Inflammatory macrophage (primary cell): ENCODE measurements around the gene LRIT2.

Experiments
- DNase-seq, 2 donors: peaks; one replicate each; pipeline ENCODE4 v3.0.0-alpha.2; 2020 to 2022

Gene LRIT2

DNA sequence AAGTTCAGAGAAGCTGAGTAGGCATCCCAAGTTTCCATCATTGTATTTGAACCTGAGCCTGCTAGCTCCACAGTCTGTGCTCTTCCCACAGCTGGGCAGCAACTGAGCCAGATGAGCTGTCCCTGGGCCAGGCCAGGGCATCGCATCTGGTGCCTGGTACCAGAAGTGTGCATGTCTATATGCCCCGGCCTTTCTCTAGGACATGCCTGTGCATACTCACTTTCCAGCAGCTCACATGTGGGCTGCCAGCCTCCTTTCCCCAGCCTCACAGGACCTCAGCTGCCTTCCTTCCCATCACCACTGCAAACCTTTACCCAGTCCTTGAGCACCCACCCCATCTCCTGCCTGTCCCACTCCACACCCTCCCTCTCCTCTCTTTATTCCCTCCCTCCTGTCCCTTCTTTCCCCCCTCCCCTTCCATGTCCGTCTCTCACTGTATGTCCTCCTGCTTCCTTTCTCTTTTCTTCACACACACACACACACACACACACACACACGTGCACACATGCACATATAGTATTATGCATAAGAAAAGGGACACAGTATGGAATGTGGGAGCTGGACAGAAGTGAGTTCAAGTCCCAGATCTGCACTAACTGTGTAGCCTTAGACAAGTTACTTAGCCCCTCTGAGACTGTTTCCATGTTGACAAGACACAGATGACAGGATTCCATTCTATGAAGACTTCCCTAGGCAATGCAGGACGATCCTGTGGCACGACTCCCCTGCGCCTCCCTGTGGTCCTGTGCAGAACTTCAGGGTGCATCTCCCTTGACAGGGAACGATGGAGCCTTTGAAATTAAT lies 20.1 kb downstream of the LRIT2 start:
- peak; percentile 63 to 64 for DNase-seq

DNA sequence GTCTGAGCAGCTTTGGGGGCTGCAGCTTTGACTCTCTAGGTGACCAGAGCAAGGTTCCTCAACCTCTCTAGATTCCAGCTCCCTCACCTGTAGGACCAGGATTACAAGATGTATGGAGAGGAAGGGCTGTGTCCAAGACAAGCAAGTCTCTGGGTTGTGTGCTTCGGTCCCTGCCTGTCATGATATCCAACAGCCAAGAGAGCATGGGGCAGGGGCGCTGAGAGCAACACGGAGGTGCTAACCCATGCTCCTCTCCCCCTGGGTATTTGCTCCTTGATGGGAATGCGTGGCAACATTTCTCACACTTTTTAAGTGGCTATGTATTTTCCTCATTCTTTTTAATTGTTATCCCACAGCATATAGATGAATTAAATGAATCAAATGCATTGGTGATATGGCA lies 20.7 kb downstream of the LRIT2 start:
- no peak for DNase-seq

DNA sequence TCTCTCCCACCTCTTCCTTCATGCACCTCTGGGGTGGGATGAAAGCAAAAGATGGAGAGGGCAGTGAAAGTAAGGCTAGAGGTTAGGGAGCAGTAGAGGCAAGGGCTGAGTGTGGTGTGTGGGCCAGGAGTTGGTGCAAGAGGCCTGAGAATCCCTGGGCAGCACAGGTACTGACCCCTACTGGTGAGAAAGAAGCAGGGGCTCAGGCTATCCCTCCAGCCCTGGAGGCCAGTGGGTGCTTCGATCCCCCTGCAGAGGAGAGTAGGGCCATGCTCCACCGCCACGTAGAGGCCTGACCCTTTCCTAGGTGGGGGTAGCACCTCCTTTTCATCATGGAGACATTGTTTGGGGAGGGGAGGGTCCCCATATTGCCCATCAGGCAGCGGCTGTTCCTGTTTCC lies 21.2 kb downstream of the LRIT2 start:
- no peak for DNase-seq

- no peak for DNase-seq
These were observed 23.0 kb downstream of the LRIT2 start for GRCh38 chr10:84202349-84202748.

DNA sequence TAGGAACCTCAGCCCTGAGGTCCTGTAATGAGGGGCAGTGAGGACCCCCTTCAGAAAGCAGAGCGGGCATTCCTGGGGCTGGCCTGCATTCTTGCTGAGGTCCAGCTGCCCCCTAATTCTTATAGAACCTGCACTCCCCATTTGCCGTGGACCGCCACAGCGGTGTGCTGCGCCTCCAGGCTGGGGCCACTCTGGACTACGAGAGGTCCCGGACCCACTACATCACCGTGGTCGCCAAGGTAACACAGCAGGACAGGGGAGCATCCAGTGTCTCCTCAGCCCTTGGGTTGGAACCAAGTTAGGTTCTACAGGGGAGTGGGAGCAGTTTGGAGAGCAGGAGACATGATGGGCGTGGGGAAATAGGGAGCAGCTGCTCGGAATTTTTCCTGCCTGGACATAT lies 23.7 kb downstream of the LRIT2 start:
- no peak for DNase-seq

- DNase-seq: no peak
These were observed 24.1 kb downstream of the LRIT2 start for GRCh38 chr10:84201244-84201606.

DNA sequence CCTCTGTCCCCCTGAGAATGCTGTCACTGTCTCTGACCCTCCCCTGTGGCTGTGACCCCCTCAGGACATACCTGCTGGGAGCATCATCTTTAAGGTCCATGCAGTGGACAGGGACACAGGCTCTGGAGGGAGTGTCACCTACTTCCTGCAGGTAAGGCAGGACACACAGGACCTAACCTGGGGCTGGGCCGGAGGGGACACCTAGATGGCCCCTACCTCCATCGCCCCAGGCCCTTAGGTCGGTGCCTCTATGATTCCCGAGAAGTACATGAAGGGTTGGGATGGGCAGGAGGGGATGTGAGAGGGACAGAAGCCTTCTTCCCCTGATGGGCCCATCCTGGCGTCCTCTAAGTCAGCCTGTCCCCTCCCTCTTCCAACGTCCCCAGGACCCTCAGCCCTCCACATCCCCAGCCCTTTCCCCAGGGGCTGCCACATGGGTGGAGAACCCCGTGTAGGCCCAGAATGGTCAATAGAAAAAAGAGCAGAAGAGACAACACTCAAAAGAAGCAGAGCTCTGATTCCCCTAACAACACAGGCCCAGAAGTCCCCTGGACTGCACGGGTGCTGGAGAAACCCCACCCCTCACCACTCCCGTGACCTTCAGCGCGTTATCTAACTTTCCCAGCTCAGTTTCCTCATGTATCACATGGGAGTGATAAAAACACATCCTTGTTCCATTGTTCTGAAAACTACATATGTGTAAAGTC lies 24.7 kb downstream of the LRIT2 start:
- no peak for DNase-seq

- DNase-seq: no peak
These were observed 27.0 kb downstream of the LRIT2 start for GRCh38 chr10:84198206-84198915.

GRCh38 chr10:84197643-84198042 lies 27.7 kb downstream of the LRIT2 start:
- no peak for DNase-seq

DNA sequence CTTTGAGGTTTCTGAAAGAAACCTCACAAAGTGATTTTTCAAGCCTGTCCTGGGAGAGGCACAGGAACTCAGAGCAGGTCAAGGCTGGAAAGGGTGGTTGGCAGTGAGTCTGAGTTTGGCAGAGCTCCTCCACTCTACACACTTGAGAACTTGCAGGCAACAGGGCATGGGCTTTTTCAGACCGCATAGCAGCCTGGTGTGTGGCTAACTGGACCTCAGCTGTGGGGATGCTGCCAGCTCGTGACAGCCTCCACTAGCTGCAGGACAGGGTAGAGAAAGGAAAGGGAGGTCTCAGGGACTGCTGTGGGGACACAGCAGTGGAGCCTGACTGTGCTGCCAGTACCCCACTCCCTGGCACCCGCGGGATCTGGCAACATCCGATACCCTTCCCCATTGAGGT lies 28.4 kb downstream of the LRIT2 start:
- no peak for DNase-seq

GRCh38 chr10:84196083-84196482 lies 29.3 kb downstream of the LRIT2 start:
- DNase-seq: no peak

DNA sequence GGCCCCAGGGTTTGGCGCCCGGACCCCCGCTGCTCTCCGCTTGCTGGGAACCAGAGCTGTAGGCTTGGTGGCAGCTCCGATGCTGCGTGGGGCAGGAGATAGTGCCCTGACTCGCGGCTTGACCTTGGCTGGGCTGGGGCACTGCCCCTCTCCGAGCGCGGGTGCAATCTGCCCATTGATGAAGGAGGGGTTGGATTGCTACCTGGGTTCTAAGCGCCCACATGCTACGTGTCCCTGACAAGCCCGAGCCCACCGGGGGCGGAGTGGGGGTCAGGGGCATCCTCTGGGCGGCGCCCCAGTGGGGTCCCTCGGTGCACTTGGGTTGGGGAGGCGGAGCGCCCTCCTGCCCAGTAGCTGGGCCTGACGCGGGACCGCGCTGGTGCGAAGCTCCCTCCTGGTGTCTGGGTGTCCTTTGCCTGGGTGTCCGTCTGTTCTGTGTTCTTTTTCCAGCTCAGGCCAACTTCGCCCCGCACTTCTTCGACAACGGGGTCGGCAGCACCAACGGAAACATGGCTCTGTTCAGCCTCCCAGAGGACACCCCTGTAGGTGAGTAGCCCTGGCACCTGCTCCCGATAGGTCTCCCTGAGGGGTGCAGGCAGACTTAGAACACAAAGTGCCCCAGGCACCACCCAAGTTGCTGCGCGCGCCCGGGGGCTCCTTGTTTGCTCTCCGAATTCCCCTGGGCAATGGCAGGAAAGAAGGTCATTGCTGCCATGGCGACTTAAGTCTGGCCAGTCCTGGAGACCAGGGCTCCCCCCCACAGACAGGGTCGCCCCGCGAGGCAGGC lies 30.1 kb downstream of the LRIT2 start:
- DNase-seq: no peak

DNA sequence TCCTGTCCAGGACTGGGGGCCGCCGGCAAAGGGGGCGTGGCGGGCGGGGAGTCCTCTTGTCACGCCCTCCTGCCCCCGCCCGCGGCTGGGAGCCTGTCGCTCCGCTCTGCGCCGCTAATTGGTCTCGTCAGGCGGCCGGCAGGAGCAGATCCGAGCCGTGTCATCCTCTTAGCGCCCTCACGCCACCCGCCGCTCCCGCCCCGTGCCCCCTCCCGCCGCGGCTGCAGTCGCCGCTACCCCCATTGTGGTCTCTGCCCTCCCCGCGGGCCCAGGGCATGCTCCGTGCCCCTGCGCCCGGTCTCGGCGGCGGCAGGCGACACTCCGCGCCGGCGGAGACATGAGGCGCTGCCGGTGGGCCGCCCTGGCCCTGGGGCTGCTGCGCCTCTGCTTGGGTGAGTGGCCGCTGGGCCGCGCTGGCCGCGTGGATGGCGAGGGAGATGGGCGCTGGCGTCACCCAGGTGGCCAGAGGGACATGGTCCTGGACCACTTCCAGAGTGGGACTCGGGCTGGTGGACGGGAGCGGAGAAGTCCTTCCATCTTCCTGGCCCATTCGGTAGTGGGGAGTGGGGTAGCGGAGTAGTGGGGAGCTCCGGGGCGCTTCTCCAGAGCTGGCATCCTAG lies 30.8 kb downstream of the LRIT2 start, which contains the start of gene CDHR1:
TSS of gene CDHR1 (plus strand) at position 114 of the 620 bp plus-strand sequence. CDS start at position 338, 224 bp downstream.
- no peak for DNase-seq

DNA sequence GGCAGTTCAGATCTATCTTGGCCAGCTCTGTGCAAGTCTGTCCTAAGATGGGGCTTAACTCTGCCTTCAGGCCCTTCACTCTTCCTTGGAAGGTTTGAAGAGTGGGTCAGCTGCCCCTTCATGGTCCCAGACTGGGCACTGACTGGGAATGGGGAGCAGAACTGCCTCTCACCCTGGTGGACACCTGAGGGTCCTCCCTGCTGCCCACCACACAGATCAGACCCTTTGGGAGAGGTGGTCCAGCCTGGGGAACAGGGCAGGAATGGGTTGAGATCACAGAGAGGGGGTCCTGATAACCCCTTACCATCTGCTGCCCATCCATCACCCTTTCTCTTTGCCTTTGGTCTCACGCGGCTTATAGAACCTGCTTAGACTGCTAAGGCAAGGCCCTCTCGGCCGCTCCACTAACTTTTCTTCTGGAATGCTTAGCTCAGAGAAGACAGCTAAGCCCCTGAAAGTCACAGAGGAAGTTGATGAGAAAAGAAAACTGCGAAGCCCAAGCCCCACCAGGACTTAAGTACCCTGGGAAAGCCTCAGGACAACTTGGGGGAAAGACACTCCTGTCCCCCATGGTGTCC lies 31.4 kb downstream of the LRIT2 start:
- no peak for DNase-seq

DNA sequence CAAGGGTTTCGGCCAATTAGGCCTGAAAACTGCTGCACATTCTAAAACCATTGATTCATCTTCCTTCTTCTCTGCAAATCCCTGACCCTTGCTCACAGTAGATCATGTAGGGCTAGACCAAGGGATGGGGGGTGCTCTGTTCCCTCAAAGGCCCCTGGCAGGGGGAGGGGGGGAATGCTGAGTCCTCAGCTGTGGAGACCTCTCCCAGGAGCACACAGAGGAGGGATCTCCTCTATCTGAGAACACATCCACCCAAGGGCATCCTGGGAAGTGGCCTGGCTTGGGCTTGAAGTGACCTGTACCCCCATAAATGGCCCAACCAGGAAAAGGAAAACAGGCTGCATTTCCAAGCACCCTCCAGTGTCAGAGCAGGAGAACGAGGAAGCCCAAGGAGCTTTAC lies 32.0 kb downstream of the LRIT2 start:
- no peak for DNase-seq

- no peak for DNase-seq
These were observed 34.2 kb downstream of the LRIT2 start for GRCh38 chr10:84191106-84191505.

- no peak for DNase-seq
These were observed 34.7 kb downstream of the LRIT2 start for GRCh38 chr10:84190621-84191020.

GRCh38 chr10:84188815-84189214 lies 36.5 kb downstream of the LRIT2 start:
- no peak for DNase-seq

DNA sequence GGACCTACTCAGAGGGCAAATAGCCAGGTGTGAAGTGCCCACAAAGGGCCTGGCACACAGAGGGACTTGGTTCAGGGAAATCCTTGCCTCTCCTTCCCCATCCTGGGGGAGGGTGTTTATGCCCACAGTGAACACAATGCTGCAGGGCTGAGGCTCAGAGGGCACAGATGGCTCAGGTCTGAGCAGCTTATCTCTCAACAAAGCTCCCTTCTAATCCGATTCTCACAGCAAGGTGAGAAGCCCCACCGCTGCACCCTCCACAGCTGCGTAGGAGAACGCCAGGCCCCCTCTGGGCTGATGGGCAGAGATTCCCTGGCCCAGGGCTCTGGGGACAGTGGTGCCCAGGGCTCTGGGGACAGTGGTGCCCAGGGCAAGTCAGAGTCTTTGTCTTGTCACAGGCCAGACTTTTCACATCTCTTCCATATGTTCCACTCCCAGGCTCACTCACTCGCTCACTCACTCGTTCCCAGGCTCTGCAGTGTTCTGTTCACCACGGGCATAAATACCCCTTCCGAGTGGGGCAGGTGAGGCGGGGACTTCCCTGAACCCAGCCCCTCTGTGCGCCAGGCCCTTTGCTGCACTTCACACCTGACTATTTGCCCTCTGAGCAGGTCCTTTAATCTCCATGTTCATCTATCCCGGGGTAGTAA lies 39.7 kb downstream of the LRIT2 start:
- no peak for DNase-seq

GRCh38 chr10:84184517-84184916 lies 40.8 kb downstream of the LRIT2 start:
- DNase-seq: no peak

DNA sequence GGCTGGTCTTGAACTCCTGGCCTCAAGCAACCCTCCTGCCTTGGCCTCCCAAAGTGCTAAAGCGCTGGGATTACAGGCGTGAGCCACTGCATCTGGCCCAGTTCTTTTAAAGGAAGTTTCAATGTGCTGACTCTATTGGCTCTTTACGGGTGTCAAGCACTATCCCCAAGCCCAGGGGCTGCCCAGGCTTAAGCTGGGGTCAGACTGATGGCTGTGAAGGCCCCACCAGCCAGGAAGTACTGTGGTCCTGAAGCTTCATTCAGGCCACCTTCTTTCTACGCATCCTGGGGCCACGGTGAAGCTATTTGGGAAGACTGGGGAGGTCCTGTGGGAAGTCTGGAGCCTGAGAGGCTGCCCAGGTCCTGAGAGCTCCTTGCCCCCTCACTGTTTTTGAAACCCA lies 43.7 kb downstream of the LRIT2 start:
- no peak for DNase-seq
